GM19193 (cell line): ENCODE measurements around the gene CORO2A.

Source experiments
- POLR2A ChIP-seq: IDR thresholded peaks from 4 replicates; pipeline ENCODE4 v1.6.1; 2011; ENCODE audit not compliant: insufficient read depth, insufficient read length; ENCODE audit errors: extremely low read depth

Gene CORO2A

DNA sequence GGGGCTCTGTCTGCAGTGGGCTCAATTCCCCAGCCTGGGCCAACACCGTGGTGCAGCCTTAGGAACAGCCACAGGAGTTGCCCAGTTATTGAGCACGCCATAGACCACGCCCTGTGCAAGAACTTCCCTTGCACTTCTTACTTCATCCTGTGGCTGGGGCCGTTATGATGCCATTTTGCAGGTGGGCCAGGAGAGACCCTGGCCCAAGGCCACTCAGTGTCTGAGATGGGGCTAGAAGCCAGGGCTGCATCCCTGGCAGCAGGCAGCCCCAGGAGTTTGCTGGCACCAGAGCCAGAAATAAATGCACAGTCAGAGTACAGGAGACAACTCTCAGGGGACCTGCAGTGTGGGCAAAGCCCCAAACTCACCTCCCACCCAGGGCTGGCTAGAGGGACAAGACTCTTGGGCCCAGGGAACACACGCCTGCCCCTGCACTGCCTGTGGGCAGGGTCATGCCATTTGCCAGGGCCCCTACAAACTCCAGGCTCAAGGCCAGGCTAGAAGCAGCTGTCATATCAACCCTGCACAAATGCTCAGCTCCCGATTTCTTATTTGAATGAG is 6.7 kb downstream of the CORO2A start:
- no peak for TF ChIP-seq POLR2A

DNA sequence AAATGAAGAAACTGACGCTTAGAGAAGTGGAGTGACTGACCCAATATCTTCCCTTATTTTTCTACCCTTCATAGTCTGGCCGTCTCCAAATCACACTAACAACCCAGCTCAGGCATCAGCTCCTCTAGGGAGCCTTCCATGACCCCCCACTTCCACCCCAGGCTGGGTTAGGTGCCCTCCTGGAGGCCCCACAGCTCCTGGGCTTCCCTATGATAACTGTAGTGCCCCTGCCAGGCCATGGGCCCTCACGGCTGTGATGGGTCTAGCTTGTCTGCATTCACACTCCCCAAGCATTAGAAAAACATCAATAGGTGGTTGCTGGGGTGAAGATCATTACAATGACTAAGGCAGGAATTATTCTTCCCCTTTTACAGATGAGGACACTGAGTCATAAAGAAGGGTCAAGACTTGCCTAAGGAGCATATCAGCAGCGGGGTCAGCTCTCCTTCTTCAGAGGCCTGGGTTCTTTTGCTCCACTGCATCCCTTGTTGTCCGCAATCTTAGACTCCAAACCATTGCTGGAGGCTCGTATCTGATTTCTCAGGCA is 7.3 kb downstream of the CORO2A start:
- TF ChIP-seq POLR2A, result no peak

DNA sequence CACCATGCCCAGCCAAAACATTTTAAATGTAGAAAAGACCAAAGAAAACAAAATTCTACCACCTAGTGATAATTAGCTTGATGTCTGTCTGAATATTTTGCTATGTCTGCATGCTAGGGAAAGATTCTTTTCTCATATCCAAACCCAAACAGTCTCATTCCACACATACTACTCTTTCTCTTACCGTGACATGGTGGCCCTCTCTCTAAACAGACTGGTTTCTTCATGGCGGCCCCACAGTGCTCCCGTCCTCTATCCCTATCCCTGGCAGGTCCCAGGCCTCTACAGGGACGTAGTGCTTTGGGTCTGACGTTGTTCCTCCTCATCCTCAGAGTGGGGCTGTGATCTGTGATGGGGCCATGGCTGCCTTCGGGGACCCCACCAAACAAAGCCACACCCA is 8.1 kb downstream of the CORO2A start:
- no peak for TF ChIP-seq POLR2A

DNA sequence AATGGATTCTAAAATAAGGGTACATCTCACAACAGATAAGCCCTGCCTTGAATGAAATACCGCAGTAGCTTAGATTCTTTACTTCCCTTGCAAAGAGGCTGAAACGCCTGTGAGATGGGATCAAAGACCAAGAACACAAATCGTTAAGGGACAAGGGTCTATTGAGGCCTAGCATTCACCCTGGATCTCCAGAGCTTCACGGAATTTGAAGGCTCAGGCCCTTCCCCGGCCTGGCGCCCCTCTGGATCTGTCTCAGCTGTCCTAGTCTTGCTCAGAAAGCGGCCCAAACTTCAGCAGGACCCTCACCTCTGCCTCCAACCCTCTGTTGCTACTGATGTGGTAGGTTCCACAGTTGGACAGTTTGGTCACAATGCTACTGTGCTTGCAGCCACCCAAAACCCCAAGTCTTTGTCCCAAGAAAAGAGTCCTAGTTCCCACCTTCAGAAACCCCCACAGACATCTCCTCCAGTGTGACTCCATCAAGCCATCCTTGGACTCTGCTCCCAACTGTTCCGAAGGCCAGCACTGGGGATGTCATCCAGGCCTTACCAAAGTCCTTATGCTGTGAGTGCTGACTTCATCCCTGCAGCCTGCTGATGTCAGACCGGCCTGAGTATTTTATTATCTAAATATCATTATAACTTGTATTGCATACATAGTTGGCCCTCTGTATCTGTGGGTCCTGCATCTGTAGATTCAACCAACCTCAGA is 9.4 kb downstream of the CORO2A start:
- TF ChIP-seq POLR2A, result no peak

DNA sequence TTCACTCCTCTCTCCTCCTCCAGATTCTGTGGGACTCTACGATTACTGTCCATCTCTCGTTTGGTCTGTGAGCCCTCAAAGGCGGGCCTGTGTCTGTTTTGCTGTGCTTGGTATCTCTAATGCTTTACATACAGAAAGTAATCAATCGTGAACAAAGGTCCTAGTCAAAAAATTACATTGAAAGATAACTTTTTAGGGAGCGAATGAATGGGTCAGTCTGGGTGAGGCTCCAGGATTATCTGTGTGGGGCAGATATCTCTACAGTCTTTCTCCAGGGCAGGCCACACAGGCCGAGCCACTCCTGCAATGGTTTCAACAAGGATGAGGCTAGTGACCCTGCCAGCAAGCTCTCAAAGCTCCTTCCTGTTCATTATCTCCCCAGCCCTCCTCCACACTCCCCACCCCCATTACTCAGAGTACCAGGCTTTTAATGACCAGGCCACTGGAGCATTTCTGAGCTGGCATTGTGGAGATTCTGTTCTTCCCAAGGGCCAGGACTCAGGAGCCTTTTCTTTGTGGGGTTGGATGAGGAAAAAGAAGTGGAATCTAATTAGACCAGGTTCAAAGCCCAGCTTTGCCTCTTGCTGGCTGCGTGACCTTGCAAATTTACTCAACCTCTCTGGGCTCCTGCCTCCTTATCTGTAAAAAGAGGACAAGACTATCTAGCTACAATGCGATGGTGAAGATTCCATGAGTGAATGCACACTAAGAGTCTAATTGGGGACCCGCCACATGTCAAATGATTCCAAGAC is 10.2 kb downstream of the CORO2A start:
- TF ChIP-seq POLR2A, result no peak

DNA sequence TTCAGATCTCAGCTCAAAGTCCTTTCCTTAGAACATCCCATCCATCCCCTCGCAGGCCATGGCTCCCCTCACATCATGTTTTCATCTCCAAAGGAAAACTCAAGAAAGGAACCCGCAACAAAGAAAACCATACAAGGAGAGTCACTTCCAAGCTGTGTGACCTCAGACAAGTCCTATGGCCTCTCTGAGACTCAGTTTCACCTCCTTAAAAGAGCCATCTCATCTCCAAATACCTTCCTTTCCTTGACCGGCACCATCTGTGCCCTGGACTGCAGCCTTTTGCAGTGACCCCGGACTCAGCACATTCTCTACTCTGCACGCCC is 10.7 kb downstream of the CORO2A start:
- no peak for TF ChIP-seq POLR2A

DNA sequence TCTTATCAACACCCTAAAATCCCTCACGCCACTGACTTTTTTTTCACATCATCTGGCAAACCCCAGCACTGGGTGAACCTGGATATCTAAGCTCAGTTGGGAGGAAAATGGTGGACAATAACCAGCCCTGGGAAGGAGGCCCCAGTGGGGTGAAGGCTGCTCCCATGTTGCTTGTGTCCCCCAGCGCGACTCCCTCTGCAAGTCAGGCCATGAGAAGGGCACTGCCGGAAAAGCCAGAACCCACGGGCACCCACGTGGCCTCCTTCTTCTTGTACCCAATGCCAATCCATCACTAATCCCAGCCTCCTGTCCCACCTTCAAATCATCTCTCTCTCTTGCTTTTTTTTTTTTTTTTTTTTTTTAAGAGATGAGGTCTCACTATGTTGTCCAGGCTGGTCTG is 11.4 kb downstream of the CORO2A start:
- TF ChIP-seq POLR2A, result no peak

DNA sequence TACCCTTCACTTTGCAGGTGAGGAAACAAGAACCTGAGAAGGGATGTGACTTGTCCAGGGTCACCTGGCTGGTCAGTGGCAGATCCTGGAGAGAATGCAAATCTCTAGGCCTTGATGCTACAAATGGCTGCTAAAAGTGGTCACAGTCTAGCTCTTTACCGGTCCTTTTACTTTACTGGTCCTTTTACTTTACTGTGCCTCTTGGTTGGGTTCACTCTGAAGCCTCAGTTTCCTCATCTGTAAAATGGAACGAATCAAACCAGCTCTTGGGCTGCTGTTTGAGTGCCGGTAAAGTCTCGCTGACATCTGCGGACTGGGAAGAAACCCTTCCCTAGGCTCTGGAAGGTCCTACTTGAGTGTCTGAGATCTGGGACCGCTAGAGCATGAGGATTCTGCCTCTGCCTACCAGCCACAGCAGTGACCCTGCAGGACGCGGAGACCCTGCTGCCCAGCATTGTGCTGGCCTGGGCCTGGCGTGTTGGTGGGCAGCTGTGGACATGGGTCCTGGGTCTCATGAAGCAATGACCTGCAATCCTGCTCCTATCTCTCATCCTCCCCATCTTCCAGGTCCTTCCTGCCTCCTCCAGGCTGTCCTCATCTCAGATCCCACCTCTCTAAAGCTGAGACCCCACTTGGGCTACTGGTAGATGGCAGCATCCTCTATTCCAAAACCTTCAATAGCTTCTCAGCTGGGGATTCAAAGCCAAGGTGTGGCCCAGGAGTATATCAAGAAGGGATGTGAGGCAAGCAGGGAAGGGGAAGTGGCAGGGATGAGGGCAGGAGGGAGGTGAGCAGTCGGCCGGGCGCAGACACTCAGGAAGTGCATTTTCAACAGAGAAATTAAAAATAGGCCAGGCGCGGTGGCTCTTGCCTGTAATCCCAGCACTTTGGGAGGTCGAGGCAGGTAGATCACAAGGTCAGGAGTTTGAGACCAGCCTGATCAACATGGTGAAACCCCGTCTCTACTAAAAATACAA is 13.3 kb downstream of the CORO2A start:
- no peak for TF ChIP-seq POLR2A

DNA sequence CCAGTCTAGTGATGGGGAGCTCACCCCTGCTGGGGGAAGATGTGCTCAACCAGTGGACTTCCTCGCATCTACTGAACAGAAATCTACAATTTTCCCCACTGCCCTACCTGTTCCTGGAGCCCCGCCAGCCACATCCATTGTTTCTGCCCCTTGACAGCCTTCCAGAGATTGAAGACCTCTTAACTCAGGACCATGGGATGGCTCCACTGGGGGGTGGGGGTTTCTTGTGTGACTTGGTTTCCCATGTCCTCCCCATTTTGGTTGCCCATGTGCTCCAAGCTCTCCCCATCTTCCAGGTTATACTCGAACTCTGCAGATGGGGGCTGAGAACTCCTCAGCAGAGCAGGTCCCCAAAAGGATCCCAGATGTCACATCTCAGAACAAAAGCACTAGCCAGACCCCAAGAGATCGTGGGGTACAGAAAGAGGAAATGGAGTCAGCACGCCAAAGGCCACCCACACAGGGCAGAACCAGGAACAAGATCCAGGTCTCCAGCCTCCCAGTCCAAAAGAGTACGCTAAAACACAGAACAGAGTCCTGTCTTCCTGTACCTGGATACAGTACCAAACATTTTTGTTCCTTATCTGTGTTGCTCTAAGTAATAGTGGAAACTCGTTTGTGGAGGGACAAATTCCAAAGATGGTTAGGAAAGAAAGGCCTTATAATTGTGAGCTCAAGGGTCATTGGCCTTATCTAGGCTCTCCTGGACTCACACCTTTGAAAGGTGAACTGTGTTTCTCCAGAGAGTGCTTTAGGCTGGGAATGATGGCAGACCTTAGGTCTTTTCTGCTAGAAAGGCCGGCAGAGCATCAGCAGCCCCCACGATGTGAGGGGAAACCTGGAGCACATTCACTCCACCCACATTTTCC is 15.8 kb downstream of the CORO2A start:
- TF ChIP-seq POLR2A, result no peak

DNA sequence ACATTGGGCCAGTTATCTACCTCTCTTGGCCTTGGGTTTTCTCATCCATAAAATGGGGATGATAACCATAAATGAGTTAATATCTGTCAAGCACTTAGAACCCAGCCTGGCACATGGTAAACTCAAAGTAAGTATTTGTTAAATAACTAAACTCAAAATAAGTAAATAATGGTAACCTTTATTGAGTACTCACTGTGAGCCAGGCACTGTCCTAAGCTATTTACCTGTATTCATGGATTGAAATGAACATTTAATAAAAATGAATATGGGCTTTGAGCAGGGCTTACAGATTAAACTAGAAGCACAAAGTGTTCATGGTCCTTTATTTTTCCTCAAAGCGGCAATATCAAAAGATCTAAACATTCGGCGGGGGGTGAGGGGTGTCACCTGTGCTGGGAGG is 16.7 kb downstream of the CORO2A start:
- TF ChIP-seq POLR2A, result no peak

DNA sequence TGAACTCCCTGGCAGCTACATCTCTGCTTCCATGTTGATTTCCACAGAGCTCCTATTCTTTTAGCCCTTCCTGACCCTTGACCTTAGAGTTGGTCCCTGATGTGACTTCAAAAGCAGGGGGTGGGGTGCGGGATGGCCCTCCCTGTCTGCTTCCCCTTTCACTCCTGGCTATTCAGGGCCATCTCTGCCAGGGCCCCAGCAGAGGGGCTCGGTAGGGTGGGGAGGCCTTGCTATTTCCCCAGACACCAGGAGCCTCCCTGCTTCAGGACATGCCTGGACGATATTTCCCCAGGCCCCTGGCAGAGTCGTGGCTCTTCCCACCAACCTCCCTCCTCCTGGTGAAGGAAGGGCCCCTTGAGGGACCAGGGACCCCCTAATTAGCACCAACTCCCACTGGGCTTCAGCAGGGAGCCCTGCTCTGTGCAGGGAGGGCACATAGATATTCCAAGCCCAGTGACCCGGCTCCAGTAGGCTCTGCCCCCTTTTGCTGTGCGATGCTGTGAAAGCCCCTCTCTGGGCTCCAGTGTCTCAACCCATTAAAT is 17.3 kb downstream of the CORO2A start:
- TF ChIP-seq POLR2A, result no peak

DNA sequence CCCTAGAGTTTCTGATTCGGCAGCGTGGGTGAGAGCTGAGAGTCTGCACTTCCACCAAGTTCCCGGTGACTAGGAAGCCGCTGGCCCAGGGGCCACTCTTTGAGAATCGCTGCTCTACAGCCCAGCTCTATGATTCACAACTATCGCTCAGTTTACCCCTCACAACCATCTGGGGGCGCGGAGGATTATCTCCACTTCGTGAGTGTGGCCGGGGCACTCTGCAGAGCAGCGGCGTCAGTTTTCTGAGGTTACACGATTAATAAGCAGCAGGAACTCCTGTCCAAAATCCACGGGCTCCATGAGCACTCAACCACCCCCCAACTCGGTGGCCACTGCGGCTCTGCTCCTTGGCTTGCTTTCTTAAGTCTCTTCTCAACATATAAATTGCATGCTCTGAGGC is 19.3 kb downstream of the CORO2A start:
- TF ChIP-seq POLR2A, result no peak

DNA sequence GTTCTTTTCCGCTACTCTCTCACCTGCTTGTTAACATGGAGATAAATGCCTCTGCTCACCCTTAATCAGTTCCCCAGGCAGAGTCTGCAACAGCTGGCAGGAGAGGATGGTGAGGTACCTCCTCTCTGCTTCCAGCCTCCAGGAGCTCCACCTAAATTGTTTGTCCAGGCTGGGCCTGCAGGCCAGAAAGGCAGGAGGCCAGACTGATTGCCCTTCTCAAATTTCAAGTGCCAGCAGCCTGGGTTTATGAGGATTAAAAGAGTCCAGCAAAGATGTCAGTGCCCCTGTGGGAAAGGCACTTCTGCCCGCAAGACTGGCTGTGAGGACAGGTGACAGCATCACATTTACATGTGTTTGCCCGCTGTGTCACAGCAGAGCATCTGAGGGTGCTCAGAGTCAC is 19.8 kb downstream of the CORO2A start:
- TF ChIP-seq POLR2A, result no peak
